Ovary (tissue), 3 donors: ENCODE data around the gene UBE2A.

Experiments
- EP300 ChIP-seq: sonication (generic); formaldehyde crosslinking; IDR thresholded peaks from one replicate; pipeline ENCODE4 v1.6.1; 2017; ENCODE audit warnings: antibody characterized with exemption
- POLR2A ChIP-seq: fragments of 450-650 bp; IDR thresholded peaks from one replicate; pipeline ENCODE4 v1.6.1; 2017; ENCODE audit warnings: antibody characterized with exemption, mild to moderate bottlenecking, moderate library complexity
- TF ChIP-seq, protein P1 (sequence below), 3 donors: fragments of 450-650 bp in 2 of 3; fragments of 200-600 bp in 1 of 3; IDR thresholded peaks; one replicate each; pipeline versions ENCODE4 v1.5.1 to v1.8.0; 2016 to 2022; ENCODE audit warnings: antibody characterized with exemption in 3 of 3, mild to moderate bottlenecking in 1 of 3
- donor health status: DM: no; HTN: no; CAD: no.

DNA sequence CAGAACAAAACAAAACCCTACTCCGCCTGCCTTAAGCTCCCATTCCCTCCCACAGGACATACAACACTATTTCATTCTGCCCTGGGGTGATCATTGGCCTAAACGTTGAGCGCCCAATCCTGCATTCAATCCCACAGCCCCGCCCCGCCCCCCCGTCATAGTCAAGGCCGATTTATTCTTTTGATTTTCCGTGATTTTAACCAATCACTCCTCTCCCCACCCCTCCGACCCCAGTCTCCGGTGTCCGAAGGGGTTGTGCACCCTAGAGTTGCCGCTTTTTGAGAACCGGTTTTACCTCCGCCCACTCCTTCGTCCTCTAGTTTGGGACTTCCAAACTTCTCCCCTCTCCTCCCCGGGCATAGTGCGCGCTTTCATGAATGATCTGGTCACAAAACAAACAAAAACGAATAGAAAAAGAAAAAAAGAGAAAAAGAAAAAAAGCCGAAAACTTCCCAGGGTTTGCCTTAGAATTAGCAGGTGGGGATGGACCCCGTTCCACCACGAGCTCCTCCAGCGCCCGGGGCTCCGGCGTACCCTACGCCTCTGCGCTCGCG is 446 bp upstream of the UBE2A start:
- no peak for TF ChIP-seq EP300
- TF ChIP-seq, protein P1, sequence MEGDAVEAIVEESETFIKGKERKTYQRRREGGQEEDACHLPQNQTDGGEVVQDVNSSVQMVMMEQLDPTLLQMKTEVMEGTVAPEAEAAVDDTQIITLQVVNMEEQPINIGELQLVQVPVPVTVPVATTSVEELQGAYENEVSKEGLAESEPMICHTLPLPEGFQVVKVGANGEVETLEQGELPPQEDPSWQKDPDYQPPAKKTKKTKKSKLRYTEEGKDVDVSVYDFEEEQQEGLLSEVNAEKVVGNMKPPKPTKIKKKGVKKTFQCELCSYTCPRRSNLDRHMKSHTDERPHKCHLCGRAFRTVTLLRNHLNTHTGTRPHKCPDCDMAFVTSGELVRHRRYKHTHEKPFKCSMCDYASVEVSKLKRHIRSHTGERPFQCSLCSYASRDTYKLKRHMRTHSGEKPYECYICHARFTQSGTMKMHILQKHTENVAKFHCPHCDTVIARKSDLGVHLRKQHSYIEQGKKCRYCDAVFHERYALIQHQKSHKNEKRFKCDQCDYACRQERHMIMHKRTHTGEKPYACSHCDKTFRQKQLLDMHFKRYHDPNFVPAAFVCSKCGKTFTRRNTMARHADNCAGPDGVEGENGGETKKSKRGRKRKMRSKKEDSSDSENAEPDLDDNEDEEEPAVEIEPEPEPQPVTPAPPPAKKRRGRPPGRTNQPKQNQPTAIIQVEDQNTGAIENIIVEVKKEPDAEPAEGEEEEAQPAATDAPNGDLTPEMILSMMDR (IDR thresholded peaks at IDR 0.05): no peak
- TF ChIP-seq POLR2A: peak; percentile 81
